EH (cell line): ENCODE results near the gene CCDC28B.

Source experiments
- DNase-seq: peaks from one replicate; pipeline ENCODE4 v3.0.0-alpha.2; 2015; ENCODE audit warnings: low read depth

CCDC28B gene

GRCh38 chr1:32194984-32195383 is 5.4 kb upstream of the CCDC28B start:
- DNase-seq: no peak

GRCh38 chr1:32195531-32195930 is 4.9 kb upstream of the CCDC28B start:
- no peak for DNase-seq

GRCh38 chr1:32195972-32196823 is 4.2 kb upstream of the CCDC28B start:
- DNase-seq: peak; percentile 33

DNA sequence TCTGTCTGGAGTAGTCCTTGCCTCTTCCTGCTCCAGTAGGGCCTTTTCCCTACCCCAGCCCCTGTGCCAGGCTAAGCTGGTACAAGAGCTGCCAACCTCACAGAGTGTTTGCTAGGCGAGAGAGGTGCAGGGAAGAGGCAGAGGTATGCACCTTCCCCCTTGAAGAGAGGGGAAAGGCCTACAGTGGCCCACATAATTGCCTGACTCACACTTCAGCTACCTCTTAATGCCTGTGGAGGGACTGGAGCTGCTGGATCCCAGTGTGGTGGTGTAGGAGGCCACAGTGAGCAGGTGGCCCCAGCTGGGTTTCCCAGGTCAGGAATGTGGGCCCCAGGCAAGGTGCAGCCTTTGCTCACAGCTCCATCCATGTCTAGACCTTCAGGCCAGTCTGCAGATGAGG is 3.3 kb upstream of the CCDC28B start:
- DNase-seq: no peak

- DNase-seq: no peak
Measured at GRCh38 chr1:32197837-32198236, 2.6 kb upstream of the CCDC28B start.

DNA sequence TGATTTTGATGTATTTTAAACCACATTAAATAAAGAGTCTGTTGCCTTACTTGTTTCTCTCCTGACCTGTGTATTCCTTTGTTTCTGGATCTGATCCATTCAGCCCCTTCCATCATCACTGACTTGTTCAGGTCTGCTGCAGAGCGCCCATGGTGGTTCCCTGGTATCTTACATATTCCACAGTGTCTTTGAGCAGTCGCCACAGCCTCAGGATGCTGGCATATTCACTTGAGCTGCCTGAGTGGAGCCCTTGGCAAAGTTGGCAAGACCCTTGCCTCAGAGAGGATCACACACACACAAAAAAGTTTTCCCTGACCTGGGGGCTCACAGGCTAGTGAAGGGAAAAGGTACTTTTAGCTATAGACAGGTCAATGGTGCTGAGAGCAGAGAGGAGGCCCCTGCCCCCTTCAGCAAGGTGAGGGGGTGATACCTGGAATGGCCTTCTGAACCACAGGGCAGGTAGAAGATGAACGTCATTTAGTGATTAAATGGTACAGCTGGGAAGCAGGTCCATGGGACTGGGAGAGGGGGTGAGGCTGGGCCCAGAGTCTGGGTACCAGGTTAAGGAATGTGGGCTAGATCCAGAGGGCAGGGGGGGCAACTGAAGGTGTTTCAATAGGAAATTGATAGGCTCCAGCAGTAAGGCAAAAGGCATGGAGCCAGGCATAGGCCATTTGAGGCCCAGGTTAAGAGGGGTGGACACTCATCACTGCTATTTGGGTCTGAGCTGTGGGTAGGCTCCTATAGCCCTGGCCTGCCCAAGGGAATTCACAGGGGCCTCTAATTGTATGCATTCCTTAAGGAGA is 2.0 kb upstream of the CCDC28B start:
- no peak for DNase-seq

GRCh38 chr1:32199043-32199716 is 1.2 kb upstream of the CCDC28B start:
- no peak for DNase-seq

- no peak for DNase-seq
Measured at GRCh38 chr1:32199717-32200072, 700 bp upstream of the CCDC28B start.

DNA sequence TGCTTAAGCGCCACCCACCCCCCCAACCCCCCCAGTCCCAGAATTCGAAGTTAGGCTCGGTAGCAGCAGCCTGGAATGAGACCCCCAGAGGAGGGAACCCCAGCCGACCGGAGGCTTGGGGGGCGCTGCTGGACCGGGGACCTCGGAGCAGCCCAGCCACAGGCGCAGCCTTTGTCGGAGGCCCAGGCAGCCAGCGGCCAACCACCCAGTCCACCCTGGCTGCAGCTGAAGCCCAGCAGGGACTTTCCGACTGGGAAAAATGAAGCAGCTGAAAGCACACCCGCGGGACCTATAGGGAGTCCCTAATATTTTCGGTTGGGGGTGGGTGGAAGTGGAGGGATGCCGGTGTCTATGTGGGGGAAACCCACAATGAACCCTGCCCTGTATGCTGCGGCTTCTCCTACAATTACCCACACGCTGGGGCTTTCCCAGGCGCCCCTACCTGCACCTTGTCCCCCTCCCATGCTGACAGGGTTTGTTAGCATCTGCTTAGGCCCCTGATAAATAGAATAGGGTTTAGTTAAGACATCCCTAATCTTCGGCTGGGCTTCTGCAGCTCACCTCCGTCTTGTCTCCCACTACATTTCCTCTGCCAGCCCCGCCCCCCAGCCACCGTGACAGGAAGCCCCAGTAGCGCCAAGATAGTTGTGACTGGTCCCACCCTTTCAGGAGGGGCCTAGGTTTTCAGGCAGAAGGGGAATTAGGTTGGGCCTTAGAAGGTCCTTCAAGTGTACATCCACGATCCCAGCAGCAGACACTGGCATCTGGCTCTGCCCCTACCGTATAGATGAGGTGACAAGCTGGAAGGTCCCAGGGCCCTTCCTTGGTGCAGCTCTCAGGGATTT is 838 bp downstream of the CCDC28B start:
- DNase-seq: peak; percentile 72

DNA sequence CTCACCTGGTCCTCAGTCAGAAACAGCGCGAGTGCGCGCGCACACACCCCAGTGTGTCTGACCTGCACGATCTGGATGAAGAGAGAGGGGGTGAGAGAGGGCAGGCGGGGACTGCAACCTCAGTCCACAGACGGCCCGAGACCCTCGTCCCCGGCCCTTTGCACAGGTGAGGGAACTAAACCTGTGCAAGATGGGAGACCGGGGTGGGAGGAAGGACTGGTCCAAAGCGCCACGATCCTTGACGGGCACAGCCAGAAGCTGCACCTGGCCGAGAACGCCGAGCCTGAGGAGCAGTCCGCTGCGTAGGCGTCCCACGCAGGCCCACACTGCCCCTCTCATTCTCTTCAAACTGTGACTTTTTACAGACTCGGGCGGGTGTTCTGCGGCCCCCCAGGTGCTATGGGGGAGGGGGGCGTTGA is 4.6 kb downstream of the CCDC28B start:
- no peak for DNase-seq

GRCh38 chr1:32205401-32206370 is 5.3 kb downstream of the CCDC28B start, which contains the start of gene IQCC:
Gene IQCC, plus strand, starts transcription at chr1:32205671. Its CDS starts 11 bp downstream, at chr1:32205682.
- DNase-seq: peak; percentile 80

DNA sequence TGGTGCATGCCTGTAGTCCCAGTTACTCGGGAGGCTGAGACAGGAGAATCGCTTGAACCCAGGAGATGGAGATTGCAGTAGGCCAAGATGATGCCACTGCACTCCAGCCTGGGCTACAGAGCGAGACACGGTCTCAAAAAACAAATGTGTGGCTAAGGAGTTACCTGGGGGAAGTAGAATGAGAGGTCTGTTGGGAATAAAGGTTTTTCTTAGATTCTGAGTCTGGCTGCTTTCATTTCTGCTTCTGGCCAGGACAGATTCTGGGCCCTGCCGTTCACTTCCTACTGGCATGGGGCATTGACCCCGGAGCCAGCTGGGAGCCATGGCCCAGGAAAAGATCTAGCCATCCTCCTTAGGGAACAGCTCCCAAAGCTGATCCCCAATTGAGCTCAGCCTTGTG is 8.1 kb downstream of the CCDC28B start:
- DNase-seq: no peak

- DNase-seq: peak; percentile 50
Measured at GRCh38 chr1:32208891-32209328, 8.5 kb downstream of the CCDC28B start, which contains the start of gene DCDC2B. Gene DCDC2B, plus strand, starts transcription at chr1:32209089. Its CDS starts 5 bp downstream, at chr1:32209094.

DNA sequence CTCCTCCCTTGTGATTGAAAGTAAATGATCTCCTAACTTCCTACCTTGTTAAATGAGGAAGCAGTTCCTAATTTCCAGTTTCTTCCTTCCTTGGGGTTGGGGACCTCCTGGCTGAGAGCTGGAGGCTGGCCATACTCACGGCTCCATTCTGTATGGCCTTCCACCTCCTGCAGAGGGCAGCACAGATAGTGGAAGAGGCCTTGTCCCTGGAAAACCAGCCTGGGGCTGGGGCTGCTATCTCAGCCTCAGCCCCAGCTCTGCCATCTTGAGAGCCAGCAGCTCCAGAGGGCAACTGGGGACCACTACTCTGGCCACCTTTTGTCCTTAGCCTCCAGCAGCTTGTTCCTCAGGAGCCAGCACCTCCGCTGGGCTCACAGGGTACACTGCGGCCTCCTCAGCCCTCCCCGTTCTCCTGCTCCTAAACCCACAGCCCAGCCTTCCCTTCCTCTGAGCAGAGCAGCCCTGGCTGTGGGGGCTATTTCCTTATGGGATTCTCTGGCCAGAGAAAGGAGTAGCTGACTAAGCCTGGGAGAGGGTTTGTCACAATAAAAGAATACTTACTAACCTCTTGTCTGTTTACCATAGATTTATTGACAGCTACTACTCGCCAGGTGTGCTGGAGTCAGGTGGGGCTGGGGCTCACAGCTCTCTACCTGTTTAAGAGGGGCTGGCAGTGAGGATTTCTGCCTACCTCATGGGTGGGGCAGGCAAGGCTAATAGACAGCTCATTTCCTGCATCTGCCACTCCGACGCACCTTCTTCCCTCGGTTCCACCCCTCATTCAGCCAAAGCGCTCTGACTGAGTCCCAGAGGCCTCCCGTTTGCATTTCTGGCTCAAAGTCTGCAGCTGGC is 15.5 kb downstream of the CCDC28B start:
- DNase-seq: peak; percentile 78

- no peak for DNase-seq
Measured at GRCh38 chr1:32216566-32216965, 16.2 kb downstream of the CCDC28B start.

DNA sequence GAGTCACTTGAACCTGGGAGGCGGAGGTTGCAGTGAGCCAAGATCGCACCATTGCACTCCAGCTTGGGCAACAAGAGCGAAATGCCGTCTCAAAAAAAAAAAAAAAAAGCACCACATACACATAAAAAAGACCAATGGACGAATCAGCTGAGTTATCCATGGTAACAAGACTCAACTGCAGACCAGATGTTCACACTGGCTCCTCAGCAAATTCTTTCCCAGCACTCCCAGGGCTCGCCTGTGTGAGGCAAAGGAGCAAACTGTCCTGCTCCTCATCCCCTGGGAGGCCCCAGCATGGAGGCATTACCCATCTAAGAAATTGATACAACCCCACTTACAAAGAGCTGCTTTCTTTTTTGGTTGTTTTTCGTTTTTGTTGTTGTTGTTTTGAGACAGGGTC is 18.6 kb downstream of the CCDC28B start:
- DNase-seq: no peak

- no peak for DNase-seq
Measured at GRCh38 chr1:32220746-32221580, 20.6 kb downstream of the CCDC28B start.

DNA sequence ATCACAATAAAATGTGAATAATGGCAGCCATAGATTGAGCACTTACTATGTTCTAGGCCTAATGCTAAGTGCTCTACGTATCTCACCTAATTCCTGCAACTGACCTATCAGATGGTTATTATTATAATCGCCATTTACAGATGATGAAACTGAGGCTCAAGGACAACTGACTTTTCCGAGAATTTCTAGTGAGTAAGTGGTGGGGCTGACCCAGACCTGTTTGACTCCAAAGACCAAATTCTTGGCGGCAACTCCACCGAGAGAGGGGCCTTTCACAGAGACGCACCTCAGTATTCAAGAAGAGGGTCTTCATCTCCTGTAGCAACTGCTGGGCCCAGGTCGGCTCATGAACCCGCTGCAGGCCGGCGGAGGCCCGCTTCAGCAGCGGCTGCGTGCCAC is 21.2 kb downstream of the CCDC28B start:
- DNase-seq: no peak
